ENCODE results near the gene IPO4.

GRCh38 chr14:24192933-24193332 lies 4.3 kb upstream of the IPO4 start:
- no peak for TF ChIP-seq EZH2 (IDR thresholded peaks at IDR 0.05; ENCODE audit: low read depth, unreplicated experiment)
- no peak for TF ChIP-seq CTCF (conservative IDR thresholded peaks at IDR 0.05; ENCODE audit: low read depth in 2 of 2)
- no peak for TF ChIP-seq POLR2AphosphoS5 (IDR thresholded peaks at IDR 0.05; ENCODE audit: low read depth)
- TF ChIP-seq EZH2phosphoT487 (IDR thresholded peaks at IDR 0.05; ENCODE audit: unreplicated experiment), result no peak
- TF ChIP-seq ZNF331 (CRISPR knock-in tag; IDR thresholded peaks at IDR 0.05; ENCODE audit: low read depth), result no peak
- TF ChIP-seq REST (IDR thresholded peaks at IDR 0.05; ENCODE audit: unreplicated experiment), result no peak
- no peak for TF ChIP-seq JUNB (IDR thresholded peaks at IDR 0.05; ENCODE audit: unreplicated experiment)
- no peak for TF ChIP-seq STAT1 (IDR thresholded peaks at IDR 0.05; ENCODE audit: unreplicated experiment)
- no peak for TF ChIP-seq CREB1 (CRISPR knock-in tag; IDR thresholded peaks at IDR 0.05; ENCODE audit: low read depth)
- no peak for TF ChIP-seq ZNF114 (CRISPR knock-in tag; IDR thresholded peaks at IDR 0.05)
